ENCODE results near the gene PLEKHS1.
A peak's percentile ranks its signal among the peaks of the same experiment; 100 is the strongest.
"Not testable (repeated sequence)": the region's sequence is repeated elsewhere in the genome, so short reads cannot be mapped to it uniquely, and the experiment has no call there.

The PLEKHS1 gene

DNA sequence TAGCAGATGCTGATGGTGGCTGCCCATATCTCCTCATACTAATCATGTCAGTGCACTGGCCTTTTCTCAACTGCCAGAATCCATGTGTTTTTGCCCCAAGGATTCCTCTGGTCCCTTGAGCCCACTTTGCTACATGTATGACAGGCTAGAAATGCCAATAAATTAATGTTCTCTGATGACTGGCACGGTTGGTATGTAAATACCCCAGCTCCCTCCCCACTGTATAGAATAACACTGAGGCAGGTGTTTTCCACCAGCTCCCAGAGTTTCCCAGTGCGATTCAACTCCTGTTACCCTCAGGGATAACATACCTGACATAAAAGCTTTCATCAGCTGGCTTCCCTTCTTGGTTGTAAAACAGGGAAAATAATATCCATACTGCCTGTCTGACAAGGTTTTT, 9.0 kb upstream of the PLEKHS1 start:
- DNase-seq: no peak

DNA sequence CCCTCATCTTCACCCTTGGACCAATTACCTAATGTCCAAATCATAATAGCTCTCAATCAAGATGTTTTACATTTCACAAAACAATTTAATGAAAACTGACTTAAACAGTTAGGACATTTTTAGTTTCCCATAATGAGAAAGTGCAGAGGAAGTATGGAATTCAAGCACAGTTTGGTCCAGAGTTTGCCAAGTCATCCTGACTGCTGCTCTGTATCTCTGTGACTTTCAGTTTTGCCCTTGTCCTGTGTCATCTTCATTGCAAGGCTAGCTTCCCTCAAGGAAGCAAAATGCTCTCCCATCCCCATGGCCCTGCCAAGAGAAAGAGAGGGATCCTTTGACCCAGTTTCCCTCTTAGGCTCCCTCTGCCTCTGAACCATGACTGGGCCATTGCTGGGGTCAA, 7.9 kb upstream of the PLEKHS1 start:
- DNase-seq: no peak

GRCh38 chr10:113745374-113745773, 6.1 kb upstream of the PLEKHS1 start:
- DNase-seq: no peak

GRCh38 chr10:113746217-113746957, 5.1 kb upstream of the PLEKHS1 start:
- peak; percentile 11 for DNase-seq

GRCh38 chr10:113752553-113752952, 1.1 kb downstream of the PLEKHS1 start:
- peak; percentile 10 for DNase-seq

DNA sequence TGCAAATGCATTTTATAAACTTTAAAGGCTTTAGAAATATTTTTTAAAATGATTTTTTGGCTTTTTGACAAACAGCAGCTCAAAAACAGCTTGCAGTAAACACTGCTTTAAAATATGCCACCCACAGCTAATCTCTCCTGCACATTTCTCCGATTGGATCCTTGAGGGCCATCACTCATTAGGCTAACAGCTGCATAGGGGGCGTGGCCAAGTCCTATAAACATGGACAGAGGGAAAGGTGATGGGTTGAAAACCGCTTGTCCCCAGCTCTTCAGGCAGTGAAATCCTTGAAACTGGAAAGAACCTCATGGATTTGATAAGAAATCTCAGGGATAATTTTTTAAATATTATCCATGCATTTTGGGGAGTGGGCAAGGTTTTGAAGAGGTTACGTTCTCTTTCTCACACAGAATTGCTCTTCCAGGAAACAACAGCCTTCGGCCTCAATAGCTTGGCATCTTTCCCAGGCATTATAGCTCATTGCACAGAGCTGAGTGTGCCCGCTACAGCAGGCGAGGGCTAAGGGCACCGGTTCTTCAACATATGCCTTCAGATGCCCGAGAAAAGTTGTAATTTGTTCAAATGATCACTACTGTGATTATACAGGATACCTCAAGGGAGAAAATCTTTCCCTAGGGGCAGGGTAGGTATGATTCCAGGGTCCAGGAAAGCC, 1.7 kb downstream of the PLEKHS1 start:
- peak; percentile 38 for DNase-seq

DNA sequence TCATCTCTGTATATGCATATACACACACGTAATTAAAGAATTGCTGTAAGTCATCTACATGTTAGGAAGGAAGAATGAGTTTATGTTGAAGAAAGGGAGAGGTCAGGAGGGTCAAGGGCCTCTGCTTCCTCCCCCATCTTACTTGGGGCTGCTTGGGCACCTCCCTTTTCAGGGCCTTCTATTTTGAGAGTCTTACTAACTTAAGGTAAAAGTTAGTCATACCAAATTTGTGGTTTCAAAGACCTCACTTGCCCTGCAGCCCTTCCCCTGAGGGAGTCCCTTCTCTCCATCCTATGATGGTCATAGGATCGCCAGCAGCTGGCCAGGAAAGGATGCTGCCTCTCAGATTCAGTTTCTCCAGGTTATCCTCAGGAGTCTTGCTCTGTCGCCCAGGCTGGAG, 2.6 kb downstream of the PLEKHS1 start:
- DNase-seq: no peak

DNA sequence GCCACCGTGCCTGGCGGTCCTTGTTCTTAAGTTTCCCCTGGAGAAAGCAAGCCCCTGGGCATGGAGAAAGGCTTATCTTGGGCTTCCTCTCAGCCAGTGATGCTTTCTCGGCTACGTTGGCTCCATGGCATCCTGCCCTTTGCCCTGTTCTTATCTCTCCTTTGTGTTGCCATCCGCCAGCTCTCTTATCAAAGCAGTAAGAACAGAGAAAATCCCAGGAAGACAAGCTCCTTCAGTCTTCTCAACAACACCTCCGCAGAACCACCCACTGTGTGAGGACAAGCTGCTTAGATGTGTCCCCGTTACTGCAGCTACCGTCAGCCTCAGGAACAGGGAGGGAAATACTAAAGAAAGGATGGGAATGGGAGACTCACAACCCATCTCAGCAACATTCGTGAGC, 3.3 kb downstream of the PLEKHS1 start:
- no peak for DNase-seq

GRCh38 chr10:113756940-113757543, 5.6 kb downstream of the PLEKHS1 start:
- no peak for DNase-seq

DNA sequence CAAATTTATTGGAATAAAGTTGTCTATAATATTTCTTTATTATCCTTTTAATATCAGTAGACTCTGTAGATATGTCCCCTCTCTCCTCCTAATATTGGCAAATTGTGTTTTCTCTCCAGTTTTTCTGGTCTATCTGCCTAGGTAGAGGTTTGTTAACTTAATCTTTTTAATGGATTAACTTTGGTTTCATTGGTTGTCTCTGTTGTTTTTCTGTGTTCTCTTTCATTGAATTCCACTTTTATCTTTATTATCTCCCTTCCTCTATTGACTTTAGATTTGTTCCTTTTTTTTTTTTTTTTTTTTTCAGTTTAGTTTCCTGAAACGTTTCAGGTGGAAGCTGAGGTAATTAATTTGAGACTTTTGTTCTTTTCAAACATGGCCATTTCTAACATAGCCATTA, 10.6 kb downstream of the PLEKHS1 start:
- no peak for DNase-seq

- no peak for DNase-seq
Observed at GRCh38 chr10:113764582-113764981, 13.1 kb downstream of the PLEKHS1 start.

GRCh38 chr10:113765910-113766309, 14.4 kb downstream of the PLEKHS1 start:
- DNase-seq: no peak

DNA sequence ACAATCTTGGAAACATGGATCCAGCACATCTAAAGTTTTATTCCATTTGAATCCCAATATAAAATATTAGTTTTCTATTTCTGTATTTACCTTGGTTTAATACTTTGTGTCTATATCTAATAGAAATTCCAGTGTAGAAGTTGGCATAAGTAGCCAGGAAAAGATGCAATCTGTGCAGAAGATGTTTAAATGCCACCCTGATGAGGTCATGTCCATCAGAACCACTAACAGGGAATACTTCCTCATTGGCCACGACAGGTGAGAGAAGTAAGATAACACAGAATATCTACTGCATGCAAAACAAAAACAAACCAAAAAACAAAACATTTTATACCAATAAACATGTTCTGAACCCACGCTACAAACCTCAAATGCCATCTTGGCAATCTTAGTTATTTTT, 15.7 kb downstream of the PLEKHS1 start:
- no peak for DNase-seq

DNA sequence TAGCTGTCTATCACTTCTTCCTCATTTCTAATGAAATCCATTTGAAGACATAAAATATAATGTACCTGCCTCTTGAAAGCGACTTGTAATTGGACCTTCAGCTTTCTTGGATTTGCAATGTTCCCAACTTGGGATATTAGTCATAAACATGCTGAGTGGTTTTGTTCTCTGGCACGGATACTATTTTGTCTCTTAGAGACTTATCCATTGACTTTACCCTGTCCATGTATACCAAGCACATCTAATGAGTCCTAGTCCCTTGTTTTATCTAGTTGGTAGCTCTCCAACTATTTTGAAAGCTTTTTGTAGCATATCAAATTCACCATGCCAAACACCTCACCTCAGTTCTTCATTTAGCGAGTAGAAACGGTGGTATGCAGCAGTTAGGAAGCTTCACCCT, 18.9 kb downstream of the PLEKHS1 start:
- no peak for DNase-seq

DNA sequence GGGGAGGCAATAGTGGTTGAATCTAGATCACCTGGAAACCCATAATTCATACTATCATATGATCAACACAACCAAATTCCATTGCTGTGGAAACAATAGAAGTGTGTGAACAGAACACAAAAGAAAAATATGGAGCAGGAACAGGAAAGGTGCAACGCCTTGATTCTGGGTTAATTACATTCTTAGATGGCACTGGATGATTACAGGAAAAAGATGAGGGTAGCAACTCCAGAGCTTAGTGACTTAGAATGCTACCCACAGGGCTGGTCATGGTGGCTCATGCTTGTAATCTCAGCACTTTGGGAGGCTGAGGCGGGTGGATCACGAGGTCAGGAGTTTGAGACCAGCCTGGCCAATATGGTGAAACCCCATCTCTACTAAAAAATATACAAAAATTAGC, 19.6 kb downstream of the PLEKHS1 start:
- not testable (repeated sequence) for DNase-seq

- DNase-seq: peak; percentile 83
Observed at GRCh38 chr10:113775686-113776294, 24.3 kb downstream of the PLEKHS1 start.

DNA sequence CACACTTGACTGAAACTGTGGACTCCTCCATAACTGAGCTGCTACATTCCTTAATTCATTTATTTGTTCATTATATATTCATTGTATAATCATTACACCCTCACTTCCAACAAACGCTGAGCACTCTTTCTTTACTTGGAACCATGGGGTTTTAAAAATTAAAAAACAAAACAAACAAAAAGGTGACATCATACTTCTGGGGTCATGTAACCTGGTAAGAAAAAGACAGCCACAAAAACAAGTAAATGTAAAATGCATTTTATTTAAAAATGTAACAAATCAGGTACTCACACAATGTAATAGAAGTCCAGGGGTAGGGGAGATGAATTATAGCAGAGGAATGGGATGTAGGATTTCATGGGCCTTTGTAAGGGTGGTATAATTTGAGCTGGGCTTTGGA, 25.1 kb downstream of the PLEKHS1 start:
- DNase-seq: no peak

DNA sequence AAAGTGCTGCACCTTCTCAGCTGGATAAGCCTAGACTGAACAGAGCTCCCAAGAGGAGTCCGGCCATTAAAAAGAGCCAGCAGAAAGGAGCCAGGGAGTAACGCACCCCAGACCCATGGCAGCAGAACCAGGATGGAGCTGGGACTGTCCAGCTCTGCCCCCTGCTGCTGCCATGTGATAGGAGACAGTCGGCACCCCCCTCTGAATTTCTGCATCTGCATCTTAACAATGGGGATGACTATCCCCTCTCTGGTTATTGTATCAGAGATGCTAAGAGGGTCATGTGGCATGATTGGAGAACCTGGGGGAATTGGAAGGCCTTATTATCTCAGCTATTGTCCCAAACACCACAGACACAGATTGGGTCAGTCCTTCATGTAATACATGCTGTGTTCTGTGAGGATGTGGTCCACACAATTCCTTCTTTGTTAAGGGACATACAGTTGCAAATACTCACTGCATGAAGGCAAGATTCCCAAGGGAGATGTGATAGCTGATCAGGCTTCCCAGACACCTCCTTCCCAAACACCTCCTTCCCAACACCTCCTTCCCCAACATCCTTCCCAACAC, 29.3 kb downstream of the PLEKHS1 start:
- peak; percentile 31 for DNase-seq

- no peak for DNase-seq
Observed at GRCh38 chr10:113782367-113782766, 30.9 kb downstream of the PLEKHS1 start.

DNA sequence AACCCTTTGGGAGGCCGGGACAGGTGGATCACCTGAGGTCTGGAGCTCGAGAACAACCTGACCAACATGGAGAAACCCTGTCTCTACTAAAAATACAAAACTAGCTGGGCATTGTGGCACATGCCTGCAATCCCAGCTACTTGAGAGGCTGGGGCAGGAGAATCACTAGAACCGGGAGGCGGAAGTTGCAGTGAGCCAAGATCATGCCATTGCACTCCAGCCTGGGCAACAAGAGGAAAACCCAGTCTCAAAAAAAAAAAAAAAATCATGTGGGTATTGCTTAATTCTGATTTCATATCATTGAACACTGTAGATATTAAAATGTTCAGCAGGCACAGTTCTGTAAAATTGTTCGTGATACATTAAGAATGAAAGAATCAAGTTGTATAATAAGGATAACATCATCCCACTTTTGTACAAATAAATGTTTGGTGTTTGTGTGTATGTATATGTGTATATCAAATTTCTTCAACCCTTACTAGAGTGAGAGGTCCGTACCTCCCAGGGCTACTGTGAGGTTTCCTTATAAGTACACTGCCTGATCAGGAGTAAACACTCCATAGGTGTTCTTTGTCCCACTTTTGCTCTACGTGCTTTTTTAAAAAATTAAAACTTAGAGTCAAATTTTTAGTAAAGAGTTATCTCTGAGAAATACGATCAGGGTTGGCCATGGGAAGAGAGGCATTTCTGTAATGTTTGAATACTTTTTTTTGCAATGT, 31.7 kb downstream of the PLEKHS1 start:
- DNase-seq: no peak

GRCh38 chr10:113788604-113789083, 37.2 kb downstream of the PLEKHS1 start:
- DNase-seq: peak; percentile 20

- no peak for DNase-seq
Observed at GRCh38 chr10:113791691-113792090, 40.2 kb downstream of the PLEKHS1 start.

GRCh38 chr10:113801569-113801968, 50.1 kb downstream of the PLEKHS1 start:
- DNase-seq: no peak

Measured in hematopoietic multipotent progenitor cell treated with erythropoietin and hydrocortisone succinate and interleukin-3 and kit ligand, for 4 days (in vitro differentiated cells).